ENCODE measurements around the gene UBXN2A.
"Not testable (repeated sequence)": the region's sequence is repeated elsewhere in the genome, so short reads cannot be mapped to it uniquely, and the experiment has no call there.

The UBXN2A gene

GRCh38 chr2:24040511-24040910 lies 100.2 kb downstream of the UBXN2A start:
- no peak for DNase-seq (ENCODE audit: low read depth)
- H3K4me3 ChIP-seq (ENCODE audit: low read depth, low read length) = no peak overlapping the region
- no peak for TF ChIP-seq POLR2A (IDR thresholded peaks at IDR 0.05; ENCODE audit: extremely low read depth, insufficient read length)
- no peak for TF ChIP-seq MAX (IDR thresholded peaks at IDR 0.05; ENCODE audit: low read depth, low read length)
- no peak for TF ChIP-seq MYC (IDR thresholded peaks at IDR 0.05; ENCODE audit: low read depth, low read length)
- no peak for TF ChIP-seq CTCF (IDR thresholded peaks at IDR 0.05; ENCODE audit: low read depth, low read length)

GRCh38 chr2:24043133-24043532 lies 102.9 kb downstream of the UBXN2A start:
- H3K4me3 ChIP-seq (ENCODE audit: low read depth, low read length); DNase-seq (ENCODE audit: low read depth): not testable (repeated sequence)

GRCh38 chr2:24045511-24046508 lies 105.5 kb downstream of the UBXN2A start:
- no peak for TF ChIP-seq MYC (IDR thresholded peaks at IDR 0.05; ENCODE audit: low read depth, low read length)
- TF ChIP-seq CTCF (IDR thresholded peaks at IDR 0.05; ENCODE audit: low read depth, low read length) = no peak
- no peak for TF ChIP-seq MAX (IDR thresholded peaks at IDR 0.05; ENCODE audit: low read depth, low read length)
- no peak for TF ChIP-seq POLR2A (IDR thresholded peaks at IDR 0.05; ENCODE audit: extremely low read depth, insufficient read length)
- no peak for DNase-seq (ENCODE audit: low read depth)
- H3K4me3 ChIP-seq (ENCODE audit: low read depth, low read length) = peak overlapping the region; percentile 77

- TF ChIP-seq MAX (IDR thresholded peaks at IDR 0.05; ENCODE audit: low read depth, low read length) (no peak), MYC (IDR thresholded peaks at IDR 0.05; ENCODE audit: low read depth, low read length) (no peak), CTCF (IDR thresholded peaks at IDR 0.05; ENCODE audit: low read depth, low read length) (no peak), POLR2A (IDR thresholded peaks at IDR 0.05; ENCODE audit: extremely low read depth, insufficient read length) (no peak)
- no peak for DNase-seq (ENCODE audit: low read depth)
- H3K4me3 ChIP-seq (ENCODE audit: low read depth, low read length) = peak overlapping the region; percentile 77
These were observed 106.3 kb downstream of the UBXN2A start for GRCh38 chr2:24046599-24046929.

- peak; percentile 42 for TF ChIP-seq MAX (IDR thresholded peaks at IDR 0.05; ENCODE audit: low read depth, low read length)
- TF ChIP-seq MYC (IDR thresholded peaks at IDR 0.05; ENCODE audit: low read depth, low read length) = peak; percentile 64
- TF ChIP-seq CTCF (IDR thresholded peaks at IDR 0.05; ENCODE audit: low read depth, low read length) = no peak
- peak; percentile 70 for TF ChIP-seq POLR2A (IDR thresholded peaks at IDR 0.05; ENCODE audit: extremely low read depth, insufficient read length)
- peak within 1 kb of the TSS; percentile 77 for H3K4me3 ChIP-seq (ENCODE audit: low read depth, low read length)
- DNase-seq (ENCODE audit: low read depth) = peak; percentile 100
These were observed 106.9 kb downstream of the UBXN2A start, which contains the start of gene WDCP for GRCh38 chr2:24046930-24047702. TSS of gene WDCP (minus strand) at chr2:24047391. CDS start at chr2:24039494, 7,897 bp downstream.

GRCh38 chr2:24047703-24048033 lies 107.4 kb downstream of the UBXN2A start:
- DNase-seq (ENCODE audit: low read depth) = no peak
- no peak overlapping the region for H3K4me3 ChIP-seq (ENCODE audit: low read depth, low read length)
- TF ChIP-seq POLR2A (IDR thresholded peaks at IDR 0.05; ENCODE audit: extremely low read depth, insufficient read length) (no peak), MYC (IDR thresholded peaks at IDR 0.05; ENCODE audit: low read depth, low read length) (no peak), MAX (IDR thresholded peaks at IDR 0.05; ENCODE audit: low read depth, low read length) (no peak), CTCF (IDR thresholded peaks at IDR 0.05; ENCODE audit: low read depth, low read length) (no peak)
